MCF 10A (cell line): ENCODE results near the gene SMC1A. TPM values are rescaled to one million over a fixed set of nuclear protein-coding genes. Genes with fewer than 3 reads are reported as not detected.
"Not testable (repeated sequence)": the region's sequence is repeated elsewhere in the genome, so short reads cannot be mapped to it uniquely, and the experiment has no call there.

Experiments
- BruUV-seq: library from RNA; stranded (reverse); fragments of 400-500 nt; replicated peaks from 2 replicates; lab custom pipeline; 2021; lab: Mats Ljungman, UMichigan
- CTCF ChIA-PET: fragments of 300-600 bp; sonication (Branson Sonifier 250); formaldehyde crosslinking; extraction: SDS; loops from one replicate; lab custom pipeline; 2021; ENCODE audit warnings: antibody characterized with exemption, inconsistent platforms; lab: Yijun Ruan, JAX
- POLR2A ChIA-PET: fragments of 300-600, 350-650 bp; sonication (Branson Sonifier 250); formaldehyde crosslinking; extraction: SDS; loops from one replicate; lab custom pipeline; 2020; ENCODE audit warnings: antibody characterized with exemption, inconsistent platforms; lab: Yijun Ruan, JAX
- DNase-seq: peaks from one replicate; pipeline ENCODE4 v3.0.0-alpha.2; 2018; ENCODE audit not compliant: unreplicated experiment
- H3K27ac Mint-ChIP-seq: one replicate; pipeline ENCODE4 v1.8.0; 2022; ENCODE audit warnings: mild to moderate bottlenecking, low read depth, mixed read lengths; ENCODE audit not compliant: unreplicated experiment
- H3K27me3 Mint-ChIP-seq: one replicate; pipeline ENCODE4 v1.8.0; 2022; ENCODE audit warnings: mixed read lengths; ENCODE audit not compliant: insufficient read depth, unreplicated experiment
- H3K36me3 Mint-ChIP-seq: one replicate; pipeline ENCODE4 v1.8.0; 2022; ENCODE audit warnings: mild to moderate bottlenecking, moderate library complexity, mixed read lengths; ENCODE audit not compliant: insufficient read depth, unreplicated experiment
- H3K4me1 Mint-ChIP-seq: one replicate; pipeline ENCODE4 v1.8.0; 2022; ENCODE audit warnings: mixed read lengths; ENCODE audit not compliant: insufficient read depth, unreplicated experiment
- H3K4me3 Mint-ChIP-seq: one replicate; pipeline ENCODE4 v1.8.0; 2022; ENCODE audit warnings: mild to moderate bottlenecking, moderate library complexity, mixed read lengths; ENCODE audit not compliant: unreplicated experiment
- H3K9me3 Mint-ChIP-seq: one replicate; pipeline ENCODE4 v1.8.0; 2022; ENCODE audit warnings: mixed read lengths; ENCODE audit not compliant: unreplicated experiment
- intact Hi-C: fragments of 100-400 bp; cut with micrococcal nuclease; formaldehyde crosslinking; loops from 2 replicates; pipeline ENCODE4 v1.14.1; 2022
- total RNA-seq: library from RNA; stranded (reverse); gene quantifications from 2 replicates; pipeline ENCODE4 v1.2.3, GENCODE V29; 2022
- TF ChIP-seq, protein P1 (sequence below): fragments of 200-600 bp; IDR thresholded peaks from one replicate; pipeline ENCODE4 v1.8.0; 2022; ENCODE audit warnings: antibody characterized with exemption, mild to moderate bottlenecking; ENCODE audit not compliant: unreplicated experiment

The SMC1A gene
- total RNA-seq, 1 experiment from 2014 or later: 89.6 TPM

DNA sequence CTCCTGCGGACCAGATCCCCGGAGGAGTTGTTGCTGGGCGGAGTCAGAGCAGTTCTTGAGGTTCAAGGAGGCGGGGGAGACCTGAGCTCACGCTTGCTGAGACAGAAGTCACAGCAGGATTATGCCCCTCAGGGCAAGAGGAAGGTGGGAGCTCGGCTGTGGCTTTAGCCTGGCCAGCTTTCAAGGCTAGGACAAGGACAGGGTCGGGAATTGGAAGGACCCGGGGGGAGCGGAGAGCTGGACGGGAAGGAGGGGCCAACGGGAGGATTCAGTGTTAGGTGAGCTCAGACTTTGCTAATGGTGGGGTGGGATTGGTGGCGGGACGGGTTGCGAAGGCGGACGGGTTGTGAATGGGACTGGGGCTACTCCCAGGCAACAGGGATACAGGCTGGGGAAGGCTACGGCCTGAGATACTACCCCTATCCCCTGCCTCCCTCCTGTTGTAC is 430 bp upstream of the SMC1A start, which contains the start of gene RIBC1:
TSS of gene RIBC1 (plus strand) at position 13 of the 446 bp plus-strand sequence. CDS start 3,404 bp downstream, outside the sequence.
- intact Hi-C loops: no loop called here
- DNase-seq: no peak
- peak within 1 kb of the TSS; percentile 76 for H3K4me3 Mint-ChIP-seq
- TF ChIP-seq, protein P1, sequence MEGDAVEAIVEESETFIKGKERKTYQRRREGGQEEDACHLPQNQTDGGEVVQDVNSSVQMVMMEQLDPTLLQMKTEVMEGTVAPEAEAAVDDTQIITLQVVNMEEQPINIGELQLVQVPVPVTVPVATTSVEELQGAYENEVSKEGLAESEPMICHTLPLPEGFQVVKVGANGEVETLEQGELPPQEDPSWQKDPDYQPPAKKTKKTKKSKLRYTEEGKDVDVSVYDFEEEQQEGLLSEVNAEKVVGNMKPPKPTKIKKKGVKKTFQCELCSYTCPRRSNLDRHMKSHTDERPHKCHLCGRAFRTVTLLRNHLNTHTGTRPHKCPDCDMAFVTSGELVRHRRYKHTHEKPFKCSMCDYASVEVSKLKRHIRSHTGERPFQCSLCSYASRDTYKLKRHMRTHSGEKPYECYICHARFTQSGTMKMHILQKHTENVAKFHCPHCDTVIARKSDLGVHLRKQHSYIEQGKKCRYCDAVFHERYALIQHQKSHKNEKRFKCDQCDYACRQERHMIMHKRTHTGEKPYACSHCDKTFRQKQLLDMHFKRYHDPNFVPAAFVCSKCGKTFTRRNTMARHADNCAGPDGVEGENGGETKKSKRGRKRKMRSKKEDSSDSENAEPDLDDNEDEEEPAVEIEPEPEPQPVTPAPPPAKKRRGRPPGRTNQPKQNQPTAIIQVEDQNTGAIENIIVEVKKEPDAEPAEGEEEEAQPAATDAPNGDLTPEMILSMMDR: no peak
- peaks cover 3% of the 10 kb centered on the region for H3K27me3 Mint-ChIP-seq
- H3K27ac Mint-ChIP-seq: peak within 1 kb of the TSS; percentile 94
- ChIA-PET CTCF (interaction anchor here (0.5 to 2.1 kb wide), 8 partner anchors 10 to 147 kb away, joined by 3 to 8 read pairs (median 3); no protein-coding TSS in a partner anchor), POLR2A (interaction anchor here (0.7 to 2.1 kb wide), 12 partner anchors 11 to 510 kb away, joined by 3 to 15 read pairs (median 4); partner anchors contain the start of genes HSD17B10 and IQSEC2)
- no peaks in the 10 kb centered on the region for H3K36me3 Mint-ChIP-seq
- peaks cover 18% of the 10 kb centered on the region for H3K4me1 Mint-ChIP-seq
- no peaks in the 10 kb centered on the region for H3K9me3 Mint-ChIP-seq
- no TSS peak for BruUV-seq

DNA sequence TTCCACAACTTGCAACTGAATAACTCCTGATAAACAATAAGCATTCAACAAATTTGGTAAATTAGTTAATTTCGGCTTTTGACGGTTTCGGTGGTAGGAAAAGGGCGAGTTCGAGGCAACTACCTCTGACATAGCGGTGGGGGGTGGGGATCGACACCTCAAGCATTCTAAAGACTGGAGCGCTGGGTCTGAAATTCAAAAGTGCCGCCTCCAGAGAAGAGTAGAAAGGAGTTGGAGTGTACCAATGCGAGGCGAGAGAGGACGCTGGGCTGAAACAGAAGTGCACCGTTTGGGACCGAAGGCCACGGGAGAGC is 725 bp downstream of the SMC1A start:
- POLR2A ChIA-PET: interaction anchor here (0.7 to 2.1 kb wide), 11 partner anchors 10 to 197 kb away, joined by 3 to 15 read pairs (median 3); partner anchors contain the start of gene HSD17B10

DNA sequence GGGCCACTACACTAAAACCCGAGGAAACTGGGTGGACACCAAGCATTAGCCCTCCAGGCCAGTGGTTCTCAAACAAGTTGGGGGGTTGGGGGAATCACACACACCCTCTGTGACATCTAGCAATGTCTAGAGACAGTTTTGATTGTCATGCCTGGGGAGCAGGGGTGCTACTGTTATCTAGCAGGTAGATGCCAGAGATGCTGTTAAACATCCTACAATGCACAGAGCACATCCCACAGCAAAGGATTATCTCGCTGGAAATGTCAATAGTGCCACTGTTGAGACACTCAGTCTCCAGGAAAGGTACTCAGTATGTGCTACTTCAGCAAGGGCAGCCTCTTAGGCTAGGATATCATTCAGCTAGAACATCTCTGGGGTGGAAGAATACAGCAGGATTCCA is 1.3 kb downstream of the SMC1A start:
- no TSS peak for BruUV-seq
- intact Hi-C loops: no loop called here
- ChIA-PET CTCF (interaction anchor here (0.6 to 1.5 kb wide), 3 partner anchors 16 to 544 kb away, joined by 3 to 9 read pairs (median 4); no protein-coding TSS in a partner anchor), POLR2A (interaction anchor here (1.0 kb wide), 1 partner anchor 15 kb away, joined by 3 read pairs; no protein-coding TSS in a partner anchor)
- Mint-ChIP-seq H3K36me3 (peaks cover 13% of the 10 kb centered on the region), H3K4me1 (peaks cover 18% of the 10 kb centered on the region), H3K27ac (peak overlapping the region; percentile 94), H3K27me3 (no peaks in the 10 kb centered on the region), H3K4me3 (peak overlapping the region; percentile 76), H3K9me3 (no peaks in the 10 kb centered on the region)
- no peak for DNase-seq
- TF ChIP-seq, protein P1: no peak

More for the DNA sequence above, 725 bp downstream of the SMC1A start:
- Mint-ChIP-seq H3K9me3 (no peaks in the 10 kb centered on the region), H3K27ac (peak overlapping the region; percentile 94), H3K4me1 (peaks cover 18% of the 10 kb centered on the region), H3K36me3 (peaks cover 8% of the 10 kb centered on the region), H3K27me3 (no peaks in the 10 kb centered on the region), H3K4me3 (peak overlapping the region; percentile 76)
- CTCF ChIA-PET: interaction anchor here (1.2 to 1.9 kb wide), 2 partner anchors 12 to 15 kb away, joined by 4 to 6 read pairs; no protein-coding TSS in a partner anchor
- no TSS peak for BruUV-seq
- DNase-seq: no peak
- TF ChIP-seq, protein P1: no peak
- intact Hi-C loops: no loop called here

DNA sequence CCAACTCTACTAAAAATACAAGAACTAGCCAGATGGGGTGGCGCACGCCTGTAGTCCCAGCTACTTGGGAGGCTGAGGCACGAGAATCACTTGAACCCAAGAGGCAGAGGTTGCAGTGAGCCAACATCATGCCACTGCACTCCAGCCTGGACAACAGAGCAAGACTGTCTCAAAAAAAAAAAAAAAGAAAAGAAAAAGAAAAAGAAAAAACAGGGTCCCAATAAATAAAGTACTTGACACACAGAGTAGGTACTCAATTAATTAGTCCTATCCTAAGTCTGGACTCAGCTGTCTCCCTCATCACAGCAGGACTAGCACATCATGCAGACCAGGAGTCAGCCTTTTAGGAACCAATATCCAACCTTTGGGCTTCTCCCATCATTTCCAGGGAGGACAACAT is 2.1 kb downstream of the SMC1A start:
- POLR2A ChIA-PET: interaction anchor here (0.9 kb wide), 1 partner anchor 9 kb away, joined by 3 read pairs; no protein-coding TSS in a partner anchor
- intact Hi-C loops: not testable (repeated sequence)

More for the DNA sequence above, 2.1 kb downstream of the SMC1A start:
- CTCF ChIA-PET: interaction anchor here (0.6 to 1.5 kb wide), 2 partner anchors 103 to 1335 kb away, joined by 4 to 9 read pairs; no protein-coding TSS in a partner anchor
- Mint-ChIP-seq H3K4me3 (peak overlapping the region; percentile 23), H3K4me1 (peaks cover 18% of the 10 kb centered on the region), H3K36me3 (peaks cover 13% of the 10 kb centered on the region)
- H3K9me3 Mint-ChIP-seq, H3K27me3 Mint-ChIP-seq, BruUV-seq, H3K27ac Mint-ChIP-seq, DNase-seq: not testable (repeated sequence)
